ENCODE measurements around the gene ARHGAP22. TPM values are rescaled to one million over a fixed set of nuclear protein-coding genes. Genes with fewer than 3 reads are reported as not detected.
A peak's percentile ranks its signal among the peaks of the same experiment; 100 is the strongest.

ARHGAP22 gene
- total and polyA plus RNA-seq, 7 experiments from 2014 or later: 0.37 to 2.9 (median 1.1) TPM; not detected in 3

- CTCF ChIA-PET: no interaction called here
- ATAC-seq (no peak), DNase-seq (peak in 1 of 9 donors; percentile 9)
- Mint-ChIP-seq H3K27me3 (no peaks in the 10 kb centered on the region), H3K27ac (no peak overlapping the region), H3K4me3 (no peak overlapping the region), H3K9me3 (peaks cover 0 to 1% (median 0%) of the 10 kb centered on the region in 11 donors), H3K4me1 (peaks cover 0 to 2% (median 0%) of the 10 kb centered on the region in 7 donors), H3K36me3 (no peaks in the 10 kb centered on the region)
- no peaks in the 10 kb centered on the region for H3K9me3 ChIP-seq (ENCODE audit: control insufficient read depth in 2 of 3, low read length in 3 of 3)
- no peak overlapping the region for H3K4me3 ChIP-seq (ENCODE audit: low read length)
- no peaks in the 10 kb centered on the region for H3K4me1 ChIP-seq (ENCODE audit: control insufficient read depth in 2 of 2, insufficient read depth in 2 of 2, low read length in 2 of 2)
- POLR2A ChIA-PET: no interaction called here
- H3K27me3 ChIP-seq (ENCODE audit: control insufficient read depth in 2 of 2, insufficient read depth in 2 of 2, low read length in 2 of 2): no peaks in the 10 kb centered on the region
- no peaks in the 10 kb centered on the region for H3K36me3 ChIP-seq (ENCODE audit: control insufficient read depth in 2 of 3, insufficient read depth in 3 of 3, low read length in 3 of 3)
- no peak overlapping the region for H3K27ac ChIP-seq (ENCODE audit: low read depth, low read length)
- intact Hi-C loops (cut with micrococcal nuclease): no loop called here
Measured at GRCh38 chr10:48464871-48465736, 139.8 kb downstream of the ARHGAP22 start.

- H3K27me3 ChIP-seq (ENCODE audit: control insufficient read depth in 2 of 2, insufficient read depth in 2 of 2, low read length in 2 of 2): no peaks in the 10 kb centered on the region
- Mint-ChIP-seq H3K27ac (no peak overlapping the region), H3K9me3 (peaks cover 0 to 1% (median 0%) of the 10 kb centered on the region in 11 donors), H3K36me3 (no peaks in the 10 kb centered on the region), H3K27me3 (no peaks in the 10 kb centered on the region), H3K4me3 (no peak overlapping the region), H3K4me1 (peaks cover 0 to 2% (median 0%) of the 10 kb centered on the region in 7 donors)
- peak in 1 of 9 donors; percentile 10 for DNase-seq
- no peak overlapping the region for H3K27ac ChIP-seq (ENCODE audit: low read depth, low read length)
- H3K4me1 ChIP-seq (ENCODE audit: control insufficient read depth in 2 of 2, insufficient read depth in 2 of 2, low read length in 2 of 2): no peaks in the 10 kb centered on the region
- ChIA-PET POLR2A (no interaction called here), CTCF (no interaction called here)
- no peaks in the 10 kb centered on the region for H3K9me3 ChIP-seq (ENCODE audit: control insufficient read depth in 2 of 3, low read length in 3 of 3)
- intact Hi-C loops (cut with micrococcal nuclease): no loop called here
- ATAC-seq: no peak
- no peaks in the 10 kb centered on the region for H3K36me3 ChIP-seq (ENCODE audit: control insufficient read depth in 2 of 3, insufficient read depth in 3 of 3, low read length in 3 of 3)
- H3K4me3 ChIP-seq (ENCODE audit: low read length): no peak overlapping the region
Measured at GRCh38 chr10:48464121-48464870, 140.6 kb downstream of the ARHGAP22 start.

- peaks cover 0 to 2% (median 0%) of the 10 kb centered on the region in 7 donors for H3K4me1 Mint-ChIP-seq
- peaks cover 0 to 1% (median 0%) of the 10 kb centered on the region in 11 donors for H3K9me3 Mint-ChIP-seq
- H3K27me3 Mint-ChIP-seq: no peaks in the 10 kb centered on the region
- H3K36me3 Mint-ChIP-seq: no peaks in the 10 kb centered on the region
- intact Hi-C loops (cut with micrococcal nuclease): no loop called here
- Histone ChIP-seq H3K27ac (ENCODE audit: low read depth, low read length) (no peak overlapping the region), H3K27me3 (ENCODE audit: control insufficient read depth in 2 of 2, insufficient read depth in 2 of 2, low read length in 2 of 2) (no peaks in the 10 kb centered on the region), H3K4me3 (ENCODE audit: low read length) (no peak overlapping the region), H3K36me3 (ENCODE audit: control insufficient read depth in 2 of 3, insufficient read depth in 3 of 3, low read length in 3 of 3) (no peaks in the 10 kb centered on the region), H3K4me1 (ENCODE audit: control insufficient read depth in 2 of 2, insufficient read depth in 2 of 2, low read length in 2 of 2) (no peaks in the 10 kb centered on the region), H3K9me3 (ENCODE audit: control insufficient read depth in 2 of 3, low read length in 3 of 3) (no peaks in the 10 kb centered on the region)
- DNase-seq (peak in 1 of 9 donors; percentile 10), ATAC-seq (no peak)
- ChIA-PET POLR2A (no interaction called here), CTCF (interaction anchor here (0.6 kb wide), 1 partner anchor 15 kb away, joined by 3 read pairs; no protein-coding TSS in a partner anchor)
- no peak overlapping the region for H3K4me3 Mint-ChIP-seq
- H3K27ac Mint-ChIP-seq: no peak overlapping the region
Measured at GRCh38 chr10:48463318-48464003, 141.4 kb downstream of the ARHGAP22 start.

GRCh38 chr10:48462482-48463020 lies 142.3 kb downstream of the ARHGAP22 start:
- H3K27ac ChIP-seq (ENCODE audit: low read depth, low read length): no peak overlapping the region
- no peaks in the 10 kb centered on the region for H3K9me3 ChIP-seq (ENCODE audit: control insufficient read depth in 2 of 3, low read length in 3 of 3)
- H3K27ac Mint-ChIP-seq: no peak overlapping the region
- ATAC-seq: no peak
- no peaks in the 10 kb centered on the region for H3K27me3 ChIP-seq (ENCODE audit: control insufficient read depth in 2 of 2, insufficient read depth in 2 of 2, low read length in 2 of 2)
- no peak overlapping the region for H3K4me3 Mint-ChIP-seq
- ChIA-PET POLR2A (no interaction called here), CTCF (no interaction called here)
- no peaks in the 10 kb centered on the region for H3K4me1 Mint-ChIP-seq
- no peaks in the 10 kb centered on the region for H3K36me3 ChIP-seq (ENCODE audit: control insufficient read depth in 2 of 3, insufficient read depth in 3 of 3, low read length in 3 of 3)
- peaks cover 0 to 1% (median 0%) of the 10 kb centered on the region in 11 donors for H3K9me3 Mint-ChIP-seq
- no peak overlapping the region for H3K4me3 ChIP-seq (ENCODE audit: low read length)
- H3K36me3 Mint-ChIP-seq: no peaks in the 10 kb centered on the region
- peak in 1 of 9 donors; percentile 9 for DNase-seq
- no peaks in the 10 kb centered on the region for H3K27me3 Mint-ChIP-seq
- intact Hi-C loops (cut with micrococcal nuclease): no loop called here
- H3K4me1 ChIP-seq (ENCODE audit: control insufficient read depth in 2 of 2, insufficient read depth in 2 of 2, low read length in 2 of 2): no peaks in the 10 kb centered on the region

- intact Hi-C loops (cut with micrococcal nuclease): no loop called here
- no peak overlapping the region for H3K27ac ChIP-seq (ENCODE audit: low read depth, low read length)
- Mint-ChIP-seq H3K36me3 (no peaks in the 10 kb centered on the region), H3K4me3 (no peak overlapping the region), H3K27ac (no peak overlapping the region), H3K27me3 (no peaks in the 10 kb centered on the region), H3K9me3 (peaks cover 0 to 1% (median 0%) of the 10 kb centered on the region in 11 donors), H3K4me1 (no peaks in the 10 kb centered on the region)
- H3K36me3 ChIP-seq (ENCODE audit: control insufficient read depth in 2 of 3, insufficient read depth in 3 of 3, low read length in 3 of 3): no peaks in the 10 kb centered on the region
- H3K27me3 ChIP-seq (ENCODE audit: control insufficient read depth in 2 of 2, insufficient read depth in 2 of 2, low read length in 2 of 2): no peaks in the 10 kb centered on the region
- DNase-seq (no peak), ATAC-seq (no peak)
- no peaks in the 10 kb centered on the region for H3K4me1 ChIP-seq (ENCODE audit: control insufficient read depth in 2 of 2, insufficient read depth in 2 of 2, low read length in 2 of 2)
- no peaks in the 10 kb centered on the region for H3K9me3 ChIP-seq (ENCODE audit: control insufficient read depth in 2 of 3, low read length in 3 of 3)
- ChIA-PET POLR2A (no interaction called here), CTCF (no interaction called here)
- H3K4me3 ChIP-seq (ENCODE audit: low read length): no peak overlapping the region
Measured at GRCh38 chr10:48461623-48462481, 143.0 kb downstream of the ARHGAP22 start.

- no peaks in the 10 kb centered on the region for H3K36me3 Mint-ChIP-seq
- no peaks in the 10 kb centered on the region for H3K4me1 Mint-ChIP-seq
- no peaks in the 10 kb centered on the region for H3K27me3 Mint-ChIP-seq
- H3K4me3 ChIP-seq (ENCODE audit: low read length): no peak overlapping the region
- H3K27me3 ChIP-seq (ENCODE audit: control insufficient read depth in 2 of 2, insufficient read depth in 2 of 2, low read length in 2 of 2): no peaks in the 10 kb centered on the region
- H3K4me3 Mint-ChIP-seq: no peak overlapping the region
- H3K9me3 Mint-ChIP-seq: peaks cover 0 to 2% (median 0%) of the 10 kb centered on the region in 11 donors
- no peaks in the 10 kb centered on the region for H3K4me1 ChIP-seq (ENCODE audit: control insufficient read depth in 2 of 2, insufficient read depth in 2 of 2, low read length in 2 of 2)
- intact Hi-C loops (cut with micrococcal nuclease): no loop called here
- H3K27ac ChIP-seq (ENCODE audit: low read depth, low read length): no peak overlapping the region
- ATAC-seq: no peak
- DNase-seq: no peak
- ChIA-PET POLR2A (no interaction called here), CTCF (no interaction called here)
- H3K9me3 ChIP-seq (ENCODE audit: control insufficient read depth in 2 of 3, low read length in 3 of 3): no peaks in the 10 kb centered on the region
- no peaks in the 10 kb centered on the region for H3K36me3 ChIP-seq (ENCODE audit: control insufficient read depth in 2 of 3, insufficient read depth in 3 of 3, low read length in 3 of 3)
- no peak overlapping the region for H3K27ac Mint-ChIP-seq
Measured at GRCh38 chr10:48460182-48460581, 144.7 kb downstream of the ARHGAP22 start.
